Glutamatergic neuron (in vitro differentiated cells): ENCODE results near the gene SPDYA. TPM values are rescaled to one million over a fixed set of nuclear protein-coding genes. Genes with fewer than 3 reads are reported as not detected.

ENCODE experiments used
- DNase-seq: peaks from one replicate; pipeline ENCODE4 v3.0.0; 2022
- H3K27ac Mint-ChIP-seq: one replicate; pipeline ENCODE4 v1.8.0; 2020; ENCODE audit warnings: mild to moderate bottlenecking, mixed read lengths, inconsistent platforms; ENCODE audit not compliant: unreplicated experiment
- H3K27me3 Mint-ChIP-seq: one replicate; pipeline ENCODE4 v1.8.0; 2020; ENCODE audit warnings: mild to moderate bottlenecking, moderate library complexity, mixed read lengths, inconsistent platforms; ENCODE audit not compliant: unreplicated experiment
- H3K36me3 Mint-ChIP-seq: one replicate; pipeline ENCODE4 v1.8.0; 2020; ENCODE audit warnings: mild to moderate bottlenecking, mixed read lengths, inconsistent platforms; ENCODE audit not compliant: unreplicated experiment
- H3K4me1 Mint-ChIP-seq: one replicate; pipeline ENCODE4 v1.8.0; 2020; ENCODE audit warnings: mild to moderate bottlenecking, low read depth, mixed read lengths, inconsistent platforms; ENCODE audit not compliant: unreplicated experiment
- H3K4me3 Mint-ChIP-seq: one replicate; pipeline ENCODE4 v1.8.0; 2020; ENCODE audit warnings: mild to moderate bottlenecking, mixed read lengths, inconsistent platforms; ENCODE audit not compliant: unreplicated experiment
- H3K9me3 Mint-ChIP-seq: one replicate; pipeline ENCODE4 v1.8.0; 2020; ENCODE audit warnings: mild to moderate bottlenecking, moderate library complexity, mixed read lengths, inconsistent platforms; ENCODE audit not compliant: unreplicated experiment
- CTCF ChIP-seq: fragments of 200-600 bp; sonication (generic); IDR thresholded peaks from one replicate; pipeline ENCODE4 v1.5.0; 2021; ENCODE audit not compliant: partially characterized antibody, unreplicated experiment
- total RNA-seq: library from RNA; stranded (reverse); fragmentation: NEBNext Ultra II Directional; extraction: Animal tissue kit (Norgen Biotek cat#: 25700); gene quantifications from one replicate; pipeline ENCODE4 v1.2.1, GENCODE V29; 2021; ENCODE audit not compliant: unreplicated experiment

The SPDYA gene
- total RNA-seq, 1 donor from 2014 or later: 0.81 TPM

- DNase-seq: no peak
- TF ChIP-seq CTCF: no peak
- Mint-ChIP-seq H3K27ac (no peak overlapping the region), H3K36me3 (no peaks in the 10 kb centered on the region), H3K9me3 (no peaks in the 10 kb centered on the region), H3K4me3 (no peak overlapping the region), H3K27me3 (no peaks in the 10 kb centered on the region), H3K4me1 (no peaks in the 10 kb centered on the region)
Measured at GRCh38 chr2:28822036-28822435, 11.4 kb downstream of the SPDYA start.

- no peaks in the 10 kb centered on the region for H3K36me3 Mint-ChIP-seq
- H3K27me3 Mint-ChIP-seq: no peaks in the 10 kb centered on the region
- no peaks in the 10 kb centered on the region for H3K4me1 Mint-ChIP-seq
- no peaks in the 10 kb centered on the region for H3K9me3 Mint-ChIP-seq
- H3K27ac Mint-ChIP-seq: no peak overlapping the region
- DNase-seq: no peak
- no peak overlapping the region for H3K4me3 Mint-ChIP-seq
- no peak for TF ChIP-seq CTCF
Measured at GRCh38 chr2:28824207-28824606, 13.6 kb downstream of the SPDYA start.

GRCh38 chr2:28824870-28825269, 14.2 kb downstream of the SPDYA start:
- Mint-ChIP-seq H3K27ac (no peak overlapping the region), H3K4me1 (no peaks in the 10 kb centered on the region), H3K27me3 (no peaks in the 10 kb centered on the region), H3K4me3 (no peak overlapping the region), H3K36me3 (no peaks in the 10 kb centered on the region), H3K9me3 (no peaks in the 10 kb centered on the region)
- TF ChIP-seq CTCF: no peak
- no peak for DNase-seq

DNA sequence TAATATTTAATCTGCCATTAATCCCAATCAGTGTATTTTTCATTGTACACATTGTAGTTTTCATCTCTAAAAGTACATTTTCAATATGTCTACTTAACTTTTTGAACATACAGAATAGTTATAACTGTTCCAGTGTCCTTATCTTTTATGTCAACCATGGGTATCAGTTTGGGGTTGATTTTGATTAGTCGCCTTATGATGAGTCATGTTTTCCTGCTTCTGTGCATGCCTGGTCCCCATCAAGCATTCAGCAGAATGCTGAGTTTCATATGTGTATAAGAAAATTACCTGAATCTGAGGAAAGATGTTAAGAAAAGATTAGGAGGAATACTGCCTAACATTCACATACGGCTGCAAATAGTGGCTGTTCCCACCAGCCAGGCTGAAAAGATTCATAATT, 17.7 kb downstream of the SPDYA start:
- Mint-ChIP-seq H3K4me3 (no peak overlapping the region), H3K4me1 (no peaks in the 10 kb centered on the region), H3K36me3 (no peaks in the 10 kb centered on the region), H3K27me3 (no peaks in the 10 kb centered on the region), H3K27ac (no peak overlapping the region), H3K9me3 (no peaks in the 10 kb centered on the region)
- DNase-seq: no peak
- TF ChIP-seq CTCF: no peak

DNA sequence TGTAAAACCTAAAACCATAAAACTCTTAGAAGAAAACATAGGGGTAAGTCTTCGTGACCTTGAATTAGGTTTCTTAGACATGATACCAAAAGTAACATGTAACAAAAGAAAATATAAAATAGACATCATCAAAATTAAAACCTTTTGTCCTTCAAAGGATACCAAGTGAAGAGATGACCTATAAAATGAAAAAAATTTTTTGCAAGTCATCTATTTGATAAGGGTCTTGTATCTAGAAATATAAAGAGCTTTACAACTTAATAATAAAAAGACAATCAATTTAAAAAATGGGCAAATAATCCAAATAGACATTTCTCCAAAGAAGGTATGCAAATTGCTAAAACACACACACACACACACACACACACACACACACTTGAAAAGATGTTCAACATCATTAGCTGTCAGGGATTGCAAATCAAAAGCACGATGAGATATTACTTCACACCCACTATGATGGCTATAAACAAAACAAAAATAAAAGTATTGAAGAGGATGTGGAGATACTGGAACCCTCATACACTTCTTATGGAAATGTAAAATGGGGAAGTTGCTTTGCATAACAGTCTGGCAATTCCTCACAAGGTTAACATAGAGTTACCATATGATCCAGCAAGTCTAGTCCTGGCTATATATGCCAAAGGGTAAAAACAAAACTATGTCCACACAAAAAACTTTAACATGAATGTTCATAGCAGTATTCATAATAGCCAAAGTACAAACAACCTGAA, 23.3 kb downstream of the SPDYA start:
- no peak overlapping the region for H3K27ac Mint-ChIP-seq
- no peak for TF ChIP-seq CTCF
- H3K27me3 Mint-ChIP-seq: no peaks in the 10 kb centered on the region
- no peaks in the 10 kb centered on the region for H3K4me1 Mint-ChIP-seq
- H3K4me3 Mint-ChIP-seq: no peak overlapping the region
- DNase-seq: no peak
- no peaks in the 10 kb centered on the region for H3K36me3 Mint-ChIP-seq
- no peaks in the 10 kb centered on the region for H3K9me3 Mint-ChIP-seq
